NOMO-1 (cell line): ENCODE measurements around the gene CD300H.
A peak's percentile ranks its signal among the peaks of the same experiment; 100 is the strongest.
"Not testable (repeated sequence)": the region's sequence is repeated elsewhere in the genome, so short reads cannot be mapped to it uniquely, and the experiment has no call there.

Source experiments
- DNase-seq, 2 experiments: peaks; one replicate each; lab custom pipeline; 2025; ENCODE audit not compliant: unreplicated experiment in 2 of 2; lab: John Stamatoyannopoulos, UW

Gene CD300H

DNA sequence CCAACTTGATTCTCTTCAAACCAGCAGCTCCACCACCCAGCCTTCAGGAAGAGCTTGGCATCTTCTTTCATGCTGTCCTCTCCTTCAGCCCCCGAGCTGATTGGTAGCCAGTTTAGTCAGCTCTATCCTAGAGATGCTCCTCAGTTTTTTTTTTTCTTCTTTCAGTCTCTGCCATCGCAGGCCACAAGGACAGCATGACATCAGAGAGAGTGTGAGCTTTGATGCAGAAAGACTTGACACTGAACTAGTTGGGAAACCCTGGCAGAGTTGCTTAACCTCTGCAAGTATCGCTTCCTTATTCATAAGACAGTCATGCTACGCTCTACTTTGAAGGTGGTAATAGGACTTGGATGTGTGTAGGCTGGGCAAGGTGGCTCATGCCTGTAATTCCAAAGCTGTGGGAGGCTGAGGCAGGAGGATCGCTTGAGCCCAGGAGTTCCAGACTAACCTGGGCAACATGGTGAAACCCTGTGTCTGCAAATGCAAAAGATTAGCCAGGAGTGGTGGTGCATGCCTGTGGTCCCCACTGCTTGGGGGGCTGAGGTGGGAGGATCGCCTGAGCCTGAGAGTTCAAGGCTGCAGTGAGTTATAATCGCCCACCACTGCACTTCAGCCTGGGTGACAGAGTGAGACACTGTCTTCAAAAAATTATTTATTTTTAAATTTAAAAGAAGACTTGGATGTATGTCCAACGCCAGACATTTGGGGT, 38.7 kb downstream of the CD300H start:
- DNase-seq: peak; percentile 96 to 99

- DNase-seq: no peak
Measured at GRCh38 chr17:74527756-74528155, 39.6 kb downstream of the CD300H start.

GRCh38 chr17:74527081-74527480, 40.2 kb downstream of the CD300H start:
- DNase-seq: no peak

GRCh38 chr17:74526681-74527080, 40.6 kb downstream of the CD300H start:
- DNase-seq: no peak

GRCh38 chr17:74525781-74526288, 41.5 kb downstream of the CD300H start:
- no peak for DNase-seq

- DNase-seq: no peak
Measured at GRCh38 chr17:74525465-74525725, 41.9 kb downstream of the CD300H start.

- no peak for DNase-seq
Measured at GRCh38 chr17:74524653-74525464, 42.5 kb downstream of the CD300H start.

DNA sequence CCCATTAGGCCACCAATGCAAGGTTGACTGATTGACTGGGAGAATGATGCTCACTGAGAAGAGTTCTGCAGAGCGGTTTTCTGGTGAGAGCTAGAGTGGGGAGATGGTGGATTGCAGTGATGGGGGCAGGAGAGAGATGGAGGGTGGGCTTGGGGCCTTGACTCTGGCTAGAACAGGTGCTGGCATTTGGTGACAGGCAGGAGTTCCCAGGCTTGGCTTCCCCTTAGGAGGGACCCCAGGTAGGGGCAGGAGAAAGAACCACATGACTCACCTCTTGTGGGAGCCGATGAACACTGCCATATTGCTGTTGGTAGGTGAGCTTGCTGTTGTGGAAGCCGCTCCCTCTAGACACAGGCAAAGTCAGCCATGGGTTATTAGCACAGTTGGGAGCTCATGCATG, 44.0 kb downstream of the CD300H start:
- no peak for DNase-seq

DNA sequence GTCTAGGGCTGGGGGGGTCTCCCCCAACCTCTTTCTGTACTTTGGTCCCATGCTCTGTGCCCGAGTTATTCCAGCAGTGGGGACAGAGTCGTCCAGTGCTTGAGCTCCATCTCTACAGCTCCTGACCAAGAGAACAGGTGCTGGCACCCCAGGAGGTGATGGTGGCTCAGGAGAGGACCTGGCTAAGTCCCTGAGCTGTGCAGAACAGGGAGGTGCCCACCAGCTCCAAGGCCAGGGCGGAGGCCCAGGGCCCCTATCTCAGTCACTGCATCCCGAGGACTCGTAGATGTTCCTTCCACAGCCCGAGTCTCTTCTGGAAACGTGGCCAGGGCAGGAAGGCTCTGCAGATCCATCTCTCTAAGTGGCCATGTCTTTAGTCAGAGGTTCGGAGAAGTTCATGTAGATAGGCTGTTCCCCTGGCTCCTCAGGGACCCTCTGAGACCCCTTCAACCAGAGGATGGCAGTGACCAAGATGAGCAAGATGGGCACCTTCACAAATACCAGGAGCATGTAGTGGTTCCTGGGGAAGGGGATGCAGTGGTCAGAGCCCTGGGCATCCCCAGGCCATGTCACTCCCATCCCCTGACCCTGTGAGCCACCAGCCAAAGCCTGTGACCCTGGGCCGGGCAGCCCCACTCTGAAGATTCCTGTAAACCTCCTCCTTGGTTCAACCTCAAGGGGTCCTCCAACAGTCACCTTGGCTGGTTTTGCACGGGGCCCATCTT, 44.8 kb downstream of the CD300H start:
- DNase-seq: no peak

- DNase-seq: peak; percentile 84 to 88
Measured at GRCh38 chr17:74521701-74522201, 45.6 kb downstream of the CD300H start.

DNA sequence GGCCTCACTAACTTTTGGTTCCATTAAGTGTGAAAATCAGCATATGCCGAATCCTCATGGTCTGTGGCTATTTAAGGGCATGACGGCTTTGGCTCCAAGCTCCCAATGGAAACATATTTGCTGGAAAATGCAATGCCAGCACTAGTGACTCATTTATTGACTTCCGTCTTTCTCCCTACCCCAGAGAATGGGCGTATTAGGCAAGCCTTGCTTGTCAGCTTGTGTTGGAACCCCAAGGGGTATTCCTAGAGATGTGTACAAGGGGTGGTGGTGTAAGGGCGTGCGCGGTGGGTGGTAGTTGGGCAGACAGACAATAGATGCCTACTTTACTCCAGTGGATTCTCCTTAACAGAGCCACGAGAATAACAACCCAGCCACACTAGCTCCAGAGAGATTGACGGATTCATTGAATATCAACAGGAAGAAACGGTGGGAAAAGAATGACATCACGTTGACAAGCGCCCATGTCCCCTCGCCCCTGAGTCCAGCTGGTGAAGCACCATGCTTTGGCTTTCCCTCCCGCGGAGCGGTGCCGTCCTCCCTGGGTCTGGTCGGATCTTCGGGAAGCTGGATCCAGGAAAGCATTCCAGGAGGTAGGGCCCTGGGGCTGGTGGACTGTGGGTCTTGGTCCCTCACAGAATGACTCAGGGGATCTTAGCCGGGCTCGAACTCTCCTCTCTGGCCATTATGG, 46.4 kb downstream of the CD300H start:
- DNase-seq: peak; percentile 41 to 69

GRCh38 chr17:74520016-74520434, 47.3 kb downstream of the CD300H start:
- DNase-seq: peak; percentile 90 to 93

GRCh38 chr17:74518413-74518981, 48.8 kb downstream of the CD300H start:
- DNase-seq: not testable (repeated sequence)

DNA sequence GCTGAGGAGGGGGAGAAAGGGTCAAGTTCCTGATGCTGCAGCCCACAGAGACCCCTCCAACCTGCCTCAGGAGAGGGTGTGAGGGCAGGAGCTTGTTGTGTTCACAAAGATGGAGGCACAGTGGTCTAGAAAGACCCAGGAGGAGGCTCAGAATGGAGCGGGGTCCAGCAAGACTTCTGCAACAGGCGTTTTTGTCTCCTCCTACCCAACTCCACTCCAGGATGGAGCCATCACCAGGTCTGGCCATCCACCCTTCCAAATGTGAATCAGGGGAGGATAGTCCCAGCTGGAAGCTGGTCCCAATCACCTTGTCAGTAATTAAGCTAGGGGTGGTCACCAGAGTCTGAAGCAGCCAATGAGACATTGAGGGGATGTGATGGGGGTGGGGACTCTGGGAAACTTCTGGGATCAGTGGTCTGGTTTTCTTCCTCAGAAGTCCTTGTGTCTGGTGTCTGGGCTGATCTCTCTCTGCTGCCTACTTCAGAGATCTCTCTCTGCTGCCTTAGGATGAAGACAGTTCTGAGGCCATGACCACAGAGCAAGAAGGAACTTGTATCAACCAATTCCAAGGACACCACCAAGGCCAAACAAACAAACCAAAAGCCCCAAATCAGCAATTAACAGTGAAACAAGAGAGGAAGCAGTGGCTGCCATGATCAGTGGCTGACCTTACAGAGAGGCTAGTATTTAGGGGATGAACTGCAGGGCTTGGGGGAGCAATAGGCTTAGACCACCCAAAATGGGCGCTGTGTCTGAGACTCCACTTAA, 50.6 kb downstream of the CD300H start:
- no peak for DNase-seq

DNA sequence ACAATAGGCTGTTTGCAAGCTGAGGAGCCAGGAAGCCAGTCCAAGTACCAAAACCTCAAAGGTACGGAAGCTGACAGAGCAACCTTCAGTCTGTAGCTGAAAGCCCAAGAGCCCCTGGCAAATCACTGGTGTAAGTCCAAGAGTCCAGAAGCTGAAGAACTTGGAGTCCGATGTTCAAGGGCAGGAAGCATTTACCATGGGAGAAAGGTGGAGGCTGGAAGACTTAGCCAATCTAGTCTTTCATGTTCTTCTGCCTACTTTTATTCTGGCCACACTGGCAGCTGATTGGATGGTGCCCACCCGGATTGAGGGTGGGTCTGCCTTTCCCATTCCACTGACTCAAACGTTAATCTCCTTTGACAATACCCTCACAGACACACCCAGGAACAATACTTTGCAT, 51.4 kb downstream of the CD300H start:
- DNase-seq: no peak

DNA sequence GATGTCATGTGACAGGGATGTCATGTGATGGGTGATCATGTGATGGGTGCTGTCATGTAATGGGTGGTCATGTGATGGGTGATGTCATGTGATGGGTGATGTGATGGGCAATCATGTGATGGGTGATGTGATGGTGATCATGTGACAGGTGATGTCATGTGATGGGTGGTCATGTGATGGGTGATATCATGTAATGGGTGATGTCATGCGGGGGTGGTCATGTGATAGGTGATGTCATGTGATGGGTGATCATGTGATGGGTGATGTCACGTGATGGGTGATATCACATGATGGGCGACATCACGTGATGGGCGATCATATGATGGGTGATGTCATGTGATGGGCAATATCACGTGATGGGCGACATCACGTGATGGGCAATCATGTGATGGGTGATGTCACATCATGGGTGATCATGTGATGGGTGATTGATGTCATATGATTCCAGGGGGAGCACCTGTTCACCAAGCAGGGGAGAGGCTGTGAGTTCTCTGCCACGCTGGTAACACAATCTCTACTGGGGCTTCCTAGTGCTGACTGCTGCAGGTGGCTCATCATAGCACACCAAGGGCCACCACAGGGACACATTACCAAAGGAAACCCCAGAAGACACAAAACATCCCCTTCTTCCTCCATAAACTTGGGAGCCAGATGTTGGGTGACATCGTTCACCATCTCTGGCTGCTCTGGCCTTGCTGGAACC, 52.5 kb downstream of the CD300H start:
- DNase-seq: no peak

DNA sequence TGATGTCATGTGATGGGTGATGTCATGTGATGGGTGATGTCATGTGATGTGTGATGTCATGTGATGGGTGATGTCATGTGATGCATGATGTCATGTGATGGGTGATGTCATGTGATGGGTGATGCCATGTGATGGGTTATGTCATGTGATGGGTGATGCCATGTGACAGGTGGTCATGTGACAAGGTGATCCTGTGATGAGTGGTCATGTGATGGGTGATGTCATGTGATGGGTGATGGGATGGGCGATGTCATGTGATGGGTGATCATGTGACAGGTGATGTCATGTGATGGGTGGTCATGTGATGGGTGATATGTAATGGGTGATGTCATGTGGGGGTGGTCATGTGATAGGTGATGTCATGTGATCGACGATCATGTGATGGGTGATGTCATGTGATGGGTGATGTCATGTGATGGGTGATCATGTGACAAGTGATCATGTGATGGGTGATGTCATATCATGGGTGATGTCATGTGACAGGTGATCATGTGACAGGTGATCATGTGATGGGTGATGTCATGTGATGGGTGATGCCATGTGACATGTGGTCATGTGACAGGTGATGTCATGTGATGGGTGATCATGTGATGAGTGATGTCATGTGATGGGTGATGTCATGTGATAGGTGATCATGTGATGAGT, 53.2 kb downstream of the CD300H start:
- peak in 1 of 2 experiments; percentile 17 for DNase-seq

DNA sequence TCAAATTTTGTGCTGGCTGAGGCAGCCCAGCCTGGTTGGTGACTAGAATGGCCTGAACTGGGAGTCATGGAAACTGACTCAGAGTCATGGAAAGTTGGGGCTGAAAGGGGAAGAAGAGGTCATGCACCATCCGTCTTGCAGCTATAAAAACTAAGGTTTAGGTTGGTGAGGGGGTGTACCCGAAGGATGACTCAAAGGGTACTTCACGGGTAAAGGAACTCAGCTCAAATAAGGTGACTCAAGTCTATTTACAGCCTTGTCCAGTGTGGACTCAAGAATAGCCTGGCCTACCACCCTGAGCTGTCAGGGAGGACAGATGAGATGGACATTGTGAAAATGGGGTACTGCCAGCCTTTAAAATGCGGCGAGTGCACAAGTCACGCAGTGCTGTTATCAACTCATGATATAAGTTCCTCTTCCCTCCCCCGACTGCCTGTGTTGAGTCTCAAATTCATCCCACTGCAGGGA, 54.7 kb downstream of the CD300H start:
- DNase-seq: peak; percentile 64 to 93
